Panc1 (cell line): ENCODE results near the gene KIAA1958. TPM values are rescaled to one million over a fixed set of nuclear protein-coding genes. Genes with fewer than 3 reads are reported as not detected.

Experiments
- ATAC-seq: fragments of 200-7000 bp; cut with Tn5 transposase; 2 replicates; pipeline ENCODE4 v1.9.1; 2020; ENCODE audit warnings: mild to moderate bottlenecking, moderate library complexity
- BruUV-seq: library from RNA; stranded (reverse); fragments of 400-500 nt; replicated peaks from 2 replicates; lab custom pipeline; 2021; lab: Mats Ljungman, UMichigan
- CTCF ChIA-PET: fragments of 300-600 bp; sonication (Branson Sonifier 250); formaldehyde crosslinking; loops from one replicate; lab custom pipeline; 2022; ENCODE audit warnings: antibody characterized with exemption; lab: Charles Lee
- POLR2A ChIA-PET: fragments of 300-600 bp; sonication (Branson Sonifier 250); formaldehyde crosslinking; loops from one replicate; lab custom pipeline; 2022; ENCODE audit warnings: antibody characterized with exemption; lab: Charles Lee
- DNase-seq: peaks from one replicate; pipeline ENCODE4 v3.0.0-alpha.2; 2010; ENCODE audit warnings: low read depth, low spot score
- H3K27ac ChIP-seq: 2 replicates; pipeline ENCODE4 v1.5.1; 2011; ENCODE audit warnings: mild to moderate bottlenecking, low read length, inconsistent platforms
- H3K27me3 ChIP-seq: fragments of 200-500 bp; sonication (Bioruptor generic); 2 replicates; pipeline ENCODE4 v1.6.0; 2014; ENCODE audit warnings: low read length, inconsistent platforms; ENCODE audit not compliant: control insufficient read depth, insufficient read depth
- H3K36me3 ChIP-seq: fragments of 200-500 bp; sonication (Bioruptor generic); 2 replicates; pipeline ENCODE4 v1.5.1; 2014; ENCODE audit warnings: inconsistent platforms, mild to moderate bottlenecking, low read length, moderate library complexity; ENCODE audit not compliant: control insufficient read depth, insufficient read depth
- H3K4me1 ChIP-seq: 2 replicates; pipeline ENCODE4 v1.5.1; 2011; ENCODE audit warnings: inconsistent platforms, mild to moderate bottlenecking, low read length, moderate library complexity; ENCODE audit not compliant: control insufficient read depth, insufficient read depth
- H3K4me3 ChIP-seq, 2 experiments: 2 replicates each; pipeline ENCODE4 v1.5.1; 2011 to 2012; ENCODE audit warnings: low read depth in 2 of 2, low read length in 2 of 2, mild to moderate bottlenecking in 2 of 2, inconsistent platforms in 1 of 2, moderate library complexity in 1 of 2
- H3K9me3 ChIP-seq: fragments of 200-500 bp; sonication (Bioruptor generic); 2 replicates; pipeline ENCODE4 v1.5.1; 2014; ENCODE audit warnings: low read depth, mild to moderate bottlenecking, inconsistent platforms, low read length, moderate library complexity; ENCODE audit not compliant: control insufficient read depth, insufficient read depth
- POLR2AphosphoS5 ChIP-seq: IDR thresholded peaks from 2 replicates; pipeline ENCODE4 v1.6.1; 2012; ENCODE audit warnings: mild to moderate bottlenecking, low read depth, low read length, moderate library complexity
- REST ChIP-seq, 2 experiments: IDR thresholded peaks; 2 replicates each; pipeline ENCODE4 v1.6.1; 2011 to 2012; ENCODE audit warnings: low read depth in 2 of 2, control low read depth in 1 of 2, low read length in 1 of 2, mild to moderate bottlenecking in 1 of 2, moderate library complexity in 1 of 2; ENCODE audit not compliant: insufficient read depth in 1 of 2
- SIN3A ChIP-seq: IDR thresholded peaks from 2 replicates; pipeline ENCODE4 v1.6.1; 2012; ENCODE audit warnings: low read depth, mild to moderate bottlenecking, low read length, moderate library complexity, borderline replicate concordance; ENCODE audit not compliant: insufficient read depth
- TCF7L2 ChIP-seq: IDR thresholded peaks from 2 replicates; pipeline ENCODE4 v1.6.1; 2011; ENCODE audit warnings: mild to moderate bottlenecking, low read depth, low read length, inconsistent platforms
- in situ Hi-C: cut with HindIII; loops from 2 replicates; pipeline ENCODE4 v1.10.0; 2016; ENCODE audit warnings: low sequenced_read_pairs, low pct_unique_long_range_greater_than_20kb
- intact Hi-C: fragments of 100-400 bp; cut with micrococcal nuclease; formaldehyde crosslinking; loops from one replicate; pipeline ENCODE4 v1.10.0; 2022; ENCODE audit not compliant: unreplicated experiment
- total RNA-seq: library from RNA; stranded (reverse); gene quantifications from one replicate; pipeline ENCODE4 v1.2.1, GENCODE V29; 2021; ENCODE audit not compliant: unreplicated experiment
- TF ChIP-seq, protein P1 (sequence below): fragments of 450-650 bp; IDR thresholded peaks from 2 replicates; pipeline ENCODE4 v1.5.1; 2017; ENCODE audit warnings: mild to moderate bottlenecking

KIAA1958 gene
- total RNA-seq, 1 experiment from 2014 or later: 10.4 TPM

- intact Hi-C loops (no loop called here), in situ Hi-C loops (no loop called here)
- BruUV-seq: no TSS peak
- ATAC-seq: no peak
- no peak overlapping the region for H3K4me3 ChIP-seq
- H3K27me3 ChIP-seq: no peaks in the 10 kb centered on the region
- no peaks in the 10 kb centered on the region for H3K9me3 ChIP-seq
- DNase-seq: no peak
- TF ChIP-seq POLR2AphosphoS5: no peak
- no peak for TF ChIP-seq SIN3A
- TF ChIP-seq, protein P1, sequence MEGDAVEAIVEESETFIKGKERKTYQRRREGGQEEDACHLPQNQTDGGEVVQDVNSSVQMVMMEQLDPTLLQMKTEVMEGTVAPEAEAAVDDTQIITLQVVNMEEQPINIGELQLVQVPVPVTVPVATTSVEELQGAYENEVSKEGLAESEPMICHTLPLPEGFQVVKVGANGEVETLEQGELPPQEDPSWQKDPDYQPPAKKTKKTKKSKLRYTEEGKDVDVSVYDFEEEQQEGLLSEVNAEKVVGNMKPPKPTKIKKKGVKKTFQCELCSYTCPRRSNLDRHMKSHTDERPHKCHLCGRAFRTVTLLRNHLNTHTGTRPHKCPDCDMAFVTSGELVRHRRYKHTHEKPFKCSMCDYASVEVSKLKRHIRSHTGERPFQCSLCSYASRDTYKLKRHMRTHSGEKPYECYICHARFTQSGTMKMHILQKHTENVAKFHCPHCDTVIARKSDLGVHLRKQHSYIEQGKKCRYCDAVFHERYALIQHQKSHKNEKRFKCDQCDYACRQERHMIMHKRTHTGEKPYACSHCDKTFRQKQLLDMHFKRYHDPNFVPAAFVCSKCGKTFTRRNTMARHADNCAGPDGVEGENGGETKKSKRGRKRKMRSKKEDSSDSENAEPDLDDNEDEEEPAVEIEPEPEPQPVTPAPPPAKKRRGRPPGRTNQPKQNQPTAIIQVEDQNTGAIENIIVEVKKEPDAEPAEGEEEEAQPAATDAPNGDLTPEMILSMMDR: no peak
- TF ChIP-seq REST (IDR thresholded peaks at IDR 0.05; ENCODE audit: insufficient read depth in 1 of 2, low read depth in 2 of 2, low read length in 1 of 2): no peak
- TF ChIP-seq TCF7L2: no peak
- H3K4me1 ChIP-seq: 0 out of 2 replicates have a peak, but pooled peaks cover 4% of the 10 kb centered on the region
- no peak overlapping the region for H3K27ac ChIP-seq
- POLR2A ChIA-PET: no interaction called here
- H3K36me3 ChIP-seq: no peaks in the 10 kb centered on the region
- CTCF ChIA-PET: no interaction called here
Observed at GRCh38 chr9:112629671-112630485, 143.3 kb downstream of the KIAA1958 start.

- ChIA-PET POLR2A (no interaction called here), CTCF (no interaction called here)
- no TSS peak for BruUV-seq
- no peaks in the 10 kb centered on the region for H3K27me3 ChIP-seq
- DNase-seq (no peak), ATAC-seq (no peak)
- no peak overlapping the region for H3K4me3 ChIP-seq
- TF ChIP-seq REST (IDR thresholded peaks at IDR 0.05; ENCODE audit: insufficient read depth in 1 of 2, low read depth in 2 of 2, low read length in 1 of 2) (no peak), SIN3A (no peak), POLR2AphosphoS5 (no peak)
- TF ChIP-seq, protein P1: no peak
- no peaks in the 10 kb centered on the region for H3K9me3 ChIP-seq
- no peaks in the 10 kb centered on the region for H3K36me3 ChIP-seq
- no peak overlapping the region for H3K27ac ChIP-seq
- in situ Hi-C loops: no loop called here
- intact Hi-C loops: no loop called here
- 0 out of 2 replicates have a peak, but pooled peaks cover 4% of the 10 kb centered on the region for H3K4me1 ChIP-seq
Observed at GRCh38 chr9:112631313-112632070, 144.9 kb downstream of the KIAA1958 start.
